Astrocyte of the spinal cord (primary cell): ENCODE results near the gene GK.

Experiments used
- DNase-seq: peaks from one replicate; pipeline ENCODE4 v3.0.0; 2011; ENCODE audit warnings: low read depth, low spot score
- H3K4me3 ChIP-seq: 2 replicates; pipeline ENCODE4 v1.5.1; 2011; ENCODE audit warnings: low read depth, mild to moderate bottlenecking, low read length, moderate library complexity
- in situ Hi-C: cut with HindIII; loops from 2 replicates; pipeline ENCODE4 v1.10.0; 2017; ENCODE audit warnings: low sequenced_read_pairs
- TF ChIP-seq, protein P1 (sequence below): IDR thresholded peaks from 2 replicates; pipeline ENCODE4 v1.5.1; 2012; ENCODE audit warnings: low read depth, mild to moderate bottlenecking, low read length, inconsistent platforms

The GK gene

DNA sequence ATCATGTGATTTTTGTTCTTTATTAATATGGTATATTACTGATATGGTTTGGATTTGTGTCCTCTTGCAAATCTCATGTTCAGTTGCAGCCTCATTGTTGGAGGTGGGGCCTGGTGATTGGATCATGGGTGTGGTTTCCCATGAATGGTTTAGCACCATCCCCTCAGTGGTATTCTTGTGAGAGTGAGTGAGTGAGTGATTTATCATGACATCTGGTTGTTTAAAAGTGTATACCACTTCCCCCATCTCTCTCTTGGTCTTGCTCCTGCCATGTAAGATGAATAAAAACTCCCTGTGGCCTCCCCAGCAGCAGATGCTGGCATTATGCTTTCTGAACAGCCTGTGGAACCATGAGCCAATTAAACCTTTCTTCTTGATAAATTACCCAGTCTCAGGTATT lies 124.4 kb downstream of the GK start:
- no peak for DNase-seq
- TF ChIP-seq, protein P1, sequence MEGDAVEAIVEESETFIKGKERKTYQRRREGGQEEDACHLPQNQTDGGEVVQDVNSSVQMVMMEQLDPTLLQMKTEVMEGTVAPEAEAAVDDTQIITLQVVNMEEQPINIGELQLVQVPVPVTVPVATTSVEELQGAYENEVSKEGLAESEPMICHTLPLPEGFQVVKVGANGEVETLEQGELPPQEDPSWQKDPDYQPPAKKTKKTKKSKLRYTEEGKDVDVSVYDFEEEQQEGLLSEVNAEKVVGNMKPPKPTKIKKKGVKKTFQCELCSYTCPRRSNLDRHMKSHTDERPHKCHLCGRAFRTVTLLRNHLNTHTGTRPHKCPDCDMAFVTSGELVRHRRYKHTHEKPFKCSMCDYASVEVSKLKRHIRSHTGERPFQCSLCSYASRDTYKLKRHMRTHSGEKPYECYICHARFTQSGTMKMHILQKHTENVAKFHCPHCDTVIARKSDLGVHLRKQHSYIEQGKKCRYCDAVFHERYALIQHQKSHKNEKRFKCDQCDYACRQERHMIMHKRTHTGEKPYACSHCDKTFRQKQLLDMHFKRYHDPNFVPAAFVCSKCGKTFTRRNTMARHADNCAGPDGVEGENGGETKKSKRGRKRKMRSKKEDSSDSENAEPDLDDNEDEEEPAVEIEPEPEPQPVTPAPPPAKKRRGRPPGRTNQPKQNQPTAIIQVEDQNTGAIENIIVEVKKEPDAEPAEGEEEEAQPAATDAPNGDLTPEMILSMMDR, result no peak
- no peak overlapping the region for H3K4me3 ChIP-seq
- in situ Hi-C loops, result no loop called here

DNA sequence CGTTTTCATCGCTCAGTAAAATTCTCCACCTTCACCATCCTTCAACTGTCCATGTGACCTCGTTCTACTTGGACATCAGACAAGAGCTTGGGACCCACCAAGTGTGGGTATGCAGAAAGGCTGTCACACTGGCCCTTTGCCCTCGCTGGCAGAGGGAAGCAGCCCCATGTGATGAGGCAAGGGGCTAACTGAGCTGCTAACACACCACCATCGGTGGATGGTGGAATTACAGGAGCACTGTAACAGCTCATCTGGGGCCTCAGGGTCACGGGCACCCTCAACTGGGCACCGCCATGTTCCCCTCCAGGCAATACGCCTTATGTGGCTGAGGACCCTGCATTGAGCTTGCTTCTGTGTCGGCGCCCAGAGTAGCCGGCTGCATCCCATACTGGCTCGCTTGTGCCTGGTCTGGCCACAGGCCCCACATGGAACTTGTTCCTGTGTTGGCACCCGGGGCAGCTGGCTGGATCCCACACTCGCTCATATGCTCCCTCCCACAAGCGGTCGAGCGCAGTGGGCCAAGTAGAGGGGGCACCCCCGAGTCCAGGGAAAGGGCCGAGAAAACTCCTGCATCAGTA lies 126.3 kb downstream of the GK start:
- TF ChIP-seq, protein P1, result no peak
- no peak overlapping the region for H3K4me3 ChIP-seq
- in situ Hi-C loops, result no loop called here
- DNase-seq, result no peak
